Adrenal gland (tissue), 5 donors: ENCODE data around the gene GALK2.

ENCODE experiments used
- POLR2A ChIP-seq, 2 donors: fragments of 450-650 bp; IDR thresholded peaks; one replicate each; pipeline ENCODE4 v1.6.1; 2017; ENCODE audit warnings: antibody characterized with exemption in 2 of 2, mild to moderate bottlenecking in 2 of 2, moderate library complexity in 1 of 2
- TF ChIP-seq, protein P1 (sequence below), 6 experiments: fragments of 450-650 bp in 4 of 6; fragments of 200-600 bp in 2 of 6; sonication (generic) in 1 of 6; IDR thresholded peaks; 1 replicate in 5 of 6; 2 replicates in 1 of 6; pipeline versions ENCODE4 v1.5.1 to v1.8.0; 2016 to 2021; ENCODE audit warnings: antibody characterized with exemption in 6 of 6, mild to moderate bottlenecking in 2 of 6, moderate library complexity in 1 of 6
- donor health status: DM: no; HTN: no; CAD: no.

- TF ChIP-seq, protein P1, sequence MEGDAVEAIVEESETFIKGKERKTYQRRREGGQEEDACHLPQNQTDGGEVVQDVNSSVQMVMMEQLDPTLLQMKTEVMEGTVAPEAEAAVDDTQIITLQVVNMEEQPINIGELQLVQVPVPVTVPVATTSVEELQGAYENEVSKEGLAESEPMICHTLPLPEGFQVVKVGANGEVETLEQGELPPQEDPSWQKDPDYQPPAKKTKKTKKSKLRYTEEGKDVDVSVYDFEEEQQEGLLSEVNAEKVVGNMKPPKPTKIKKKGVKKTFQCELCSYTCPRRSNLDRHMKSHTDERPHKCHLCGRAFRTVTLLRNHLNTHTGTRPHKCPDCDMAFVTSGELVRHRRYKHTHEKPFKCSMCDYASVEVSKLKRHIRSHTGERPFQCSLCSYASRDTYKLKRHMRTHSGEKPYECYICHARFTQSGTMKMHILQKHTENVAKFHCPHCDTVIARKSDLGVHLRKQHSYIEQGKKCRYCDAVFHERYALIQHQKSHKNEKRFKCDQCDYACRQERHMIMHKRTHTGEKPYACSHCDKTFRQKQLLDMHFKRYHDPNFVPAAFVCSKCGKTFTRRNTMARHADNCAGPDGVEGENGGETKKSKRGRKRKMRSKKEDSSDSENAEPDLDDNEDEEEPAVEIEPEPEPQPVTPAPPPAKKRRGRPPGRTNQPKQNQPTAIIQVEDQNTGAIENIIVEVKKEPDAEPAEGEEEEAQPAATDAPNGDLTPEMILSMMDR (IDR thresholded peaks at IDR 0.05) = no peak
- TF ChIP-seq POLR2A (IDR thresholded peaks at IDR 0.05) = no peak
Measured at GRCh38 chr15:49248291-49248690, 78.2 kb downstream of the GALK2 start.
